Cerebellar nuclear complex (tissue), 1 donor: ENCODE results near the gene NPL.

Source experiments
- DNase-seq, 2 experiments: peaks; one replicate each; lab custom pipeline; 2025; lab: John Stamatoyannopoulos, UW

NPL gene

GRCh38 chr1:182867861-182868260 is 78.3 kb downstream of the NPL start:
- no peak for DNase-seq

GRCh38 chr1:182869241-182869666 is 79.7 kb downstream of the NPL start:
- no peak for DNase-seq

GRCh38 chr1:182872881-182873280 is 83.3 kb downstream of the NPL start:
- no peak for DNase-seq

GRCh38 chr1:182875889-182876288 is 86.3 kb downstream of the NPL start:
- DNase-seq = no peak

GRCh38 chr1:182877331-182877730 is 87.8 kb downstream of the NPL start:
- DNase-seq = no peak

- no peak for DNase-seq
These were observed 88.3 kb downstream of the NPL start for GRCh38 chr1:182877842-182878241.
